GM12878 (cell line): ENCODE measurements around the gene CHERP.

ENCODE experiments used
- ASH2L ChIP-seq: fragments of 300-600, 200-600 bp; sonication (generic); IDR thresholded peaks from 2 replicates; pipeline ENCODE4 v1.6.1; 2017; ENCODE audit warnings: low read depth, mild to moderate bottlenecking, borderline replicate concordance
- CTCF ChIP-seq, 3 experiments: IDR thresholded peaks in 2 of 3; conservative IDR thresholded peaks in 1 of 3; 2 replicates each; pipeline ENCODE4 v1.5.1; 2011; ENCODE audit warnings: low read depth in 3 of 3, low read length in 3 of 3, mild to moderate bottlenecking in 3 of 3, control low read depth in 2 of 3, moderate library complexity in 2 of 3, inconsistent platforms in 1 of 3, mixed read lengths in 1 of 3; ENCODE audit not compliant: control insufficient read depth in 2 of 3, insufficient read depth in 1 of 3; ENCODE audit errors: extremely low read depth in 1 of 3
- EP300 ChIP-seq, 2 experiments: fragments of 150-350 bp in 1 of 2; IDR thresholded peaks; 2 replicates each; pipeline ENCODE4 v1.6.1; 2011 to 2012; ENCODE audit warnings: low read depth in 2 of 2, low read length in 2 of 2, borderline replicate concordance in 1 of 2, improper control_type of control experiment in 1 of 2, inconsistent platforms in 1 of 2; ENCODE audit not compliant: control insufficient read depth in 1 of 2
- EZH2 ChIP-seq: IDR thresholded peaks from 2 replicates; pipeline ENCODE4 v1.6.1; 2012; ENCODE audit warnings: low read depth, mild to moderate bottlenecking, control low read depth, inconsistent platforms, low read length, borderline replicate concordance; ENCODE audit not compliant: control insufficient read depth
- FOXM1 ChIP-seq: IDR thresholded peaks from 2 replicates; pipeline ENCODE4 v1.6.1; 2012; ENCODE audit warnings: low read depth, mild to moderate bottlenecking, inconsistent platforms, low read length, moderate library complexity
- RCOR1 ChIP-seq: conservative IDR thresholded peaks from 2 replicates; pipeline ENCODE4 v1.6.1; 2012; ENCODE audit warnings: low read depth, low read length, improper control_type of control experiment
- SUZ12 ChIP-seq: fragments of 200-600 bp; sonication (generic); IDR thresholded peaks from one replicate; pipeline ENCODE4 v1.6.1; 2018; ENCODE audit warnings: antibody characterized with exemption, mild to moderate bottlenecking; ENCODE audit not compliant: unreplicated experiment

- TF ChIP-seq EP300 (IDR thresholded peaks at IDR 0.05; ENCODE audit: borderline replicate concordance in 1 of 2, control insufficient read depth in 1 of 2, low read depth in 2 of 2, low read length in 2 of 2) = no peak
- TF ChIP-seq CTCF (IDR thresholded peaks at IDR 0.05 in 2 of 3, conservative IDR thresholded peaks at IDR 0.05 in 1 of 3; ENCODE audit: control insufficient read depth in 2 of 3, extremely low read depth in 1 of 3, insufficient read depth in 1 of 3, low read depth in 3 of 3, low read length in 3 of 3) = no peak
- no peak for TF ChIP-seq SUZ12
- no peak for TF ChIP-seq ASH2L
- no peak for TF ChIP-seq EZH2
- no peak for TF ChIP-seq FOXM1
- TF ChIP-seq RCOR1 = no peak
Observed at GRCh38 chr19:16516381-16516780, 25.9 kb downstream of the CHERP start.
